ENCODE measurements around the gene FILIP1. TPM values are rescaled to one million over a fixed set of nuclear protein-coding genes. Genes with fewer than 3 reads are reported as not detected.

FILIP1 gene
- total RNA-seq, 2 experiments from 2014 or later, result not detected

- no TSS peak for BruUV-seq (replicated peaks)
- Histone ChIP-seq H3K9me2 (ENCODE audit: insufficient read depth, low read length) (no peaks in the 10 kb centered on the region), H3K36me3 (ENCODE audit: insufficient read depth, low read length) (no peaks in the 10 kb centered on the region), H2AFZ (ENCODE audit: low read length) (no peak overlapping the region), H4K20me1 (ENCODE audit: insufficient read depth, low read length) (no peaks in the 10 kb centered on the region), H3K4me3 (ENCODE audit: low read depth, low read length, poor library complexity, severe bottlenecking) (no peak overlapping the region), H3K9me3 (ENCODE audit: low read length) (no peaks in the 10 kb centered on the region), H3K4me2 (ENCODE audit: low read length) (no peak overlapping the region), H3K27ac (ENCODE audit: low read depth, low read length, poor library complexity, severe bottlenecking) (no peak overlapping the region), H3K79me2 (ENCODE audit: insufficient read depth, low read depth, low read length) (no peaks in the 10 kb centered on the region), H3K4me1 (ENCODE audit: insufficient read depth, low read length, poor library complexity, severe bottlenecking) (peaks cover 5% of the 10 kb centered on the region)
- POLR2A ChIA-PET, result interaction anchor here (0.7 kb wide), 1 partner anchor 11 kb away, joined by 3 read pairs; no protein-coding TSS in a partner anchor
- TF ChIP-seq EZH2phosphoT487 (IDR thresholded peaks at IDR 0.05; ENCODE audit: borderline replicate concordance, low read depth, low read length) (no peak), CTCF (conservative IDR thresholded peaks at IDR 0.05; ENCODE audit: low read length) (peak; percentile 95)
- intact Hi-C loops (cut with micrococcal nuclease; ENCODE audit: unreplicated experiment), result loop anchor here (5.0 kb wide), 1 partner anchor 230 kb away; no protein-coding TSS in a partner anchor
- DNase-seq (ENCODE audit: low spot score), result peak; percentile 75
- CTCF ChIA-PET (ENCODE audit: unreplicated experiment), result interaction anchor here (0.5 kb wide), 2 partner anchors 245 to 267 kb away, joined by 3 to 4 read pairs; no protein-coding TSS in a partner anchor
Measured at GRCh38 chr6:75296811-75297779, 196.5 kb downstream of the FILIP1 start.

DNA sequence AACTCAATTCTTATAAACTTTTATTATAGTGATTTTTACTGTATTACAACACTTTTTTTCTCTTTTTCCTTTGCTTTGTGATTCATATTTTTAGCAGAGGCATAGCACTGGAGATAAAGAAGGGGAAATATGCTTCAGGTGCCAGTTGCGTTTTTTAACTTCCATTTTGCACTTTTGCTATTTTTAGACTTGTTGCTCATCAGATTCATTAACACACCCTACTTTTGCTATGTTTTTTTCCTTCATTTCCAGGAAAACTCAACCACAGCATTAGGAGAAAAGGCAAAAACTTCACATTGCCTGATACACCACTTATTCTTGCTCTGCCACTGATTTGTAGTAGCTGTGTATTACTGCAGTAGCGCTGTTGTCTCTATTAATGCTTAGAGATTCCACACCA is 201.0 kb downstream of the FILIP1 start:
- CTCF ChIA-PET (ENCODE audit: unreplicated experiment), result no interaction called here
- no peak overlapping the region for H3K4me2 ChIP-seq (ENCODE audit: low read length)
- no peaks in the 10 kb centered on the region for H3K9me3 ChIP-seq (ENCODE audit: low read length)

More for the DNA sequence above, 201.0 kb downstream of the FILIP1 start:
- DNase-seq (ENCODE audit: low spot score), result no peak
- POLR2A ChIA-PET, result interaction anchor here (0.5 kb wide), 1 partner anchor 344 kb away, joined by 4 read pairs; no protein-coding TSS in a partner anchor
- no peak overlapping the region for H3K27ac ChIP-seq (ENCODE audit: low read depth, low read length, poor library complexity, severe bottlenecking)
- no peaks in the 10 kb centered on the region for H3K9me2 ChIP-seq (ENCODE audit: insufficient read depth, low read length)
- no TSS peak for BruUV-seq (replicated peaks)
- H3K4me1 ChIP-seq (ENCODE audit: insufficient read depth, low read length, poor library complexity, severe bottlenecking), result peaks cover 14% of the 10 kb centered on the region
- H2AFZ ChIP-seq (ENCODE audit: low read length), result no peak overlapping the region
- no peak for TF ChIP-seq EZH2phosphoT487 (IDR thresholded peaks at IDR 0.05; ENCODE audit: borderline replicate concordance, low read depth, low read length)
- TF ChIP-seq CTCF (conservative IDR thresholded peaks at IDR 0.05; ENCODE audit: low read length), result no peak
- H3K79me2 ChIP-seq (ENCODE audit: insufficient read depth, low read depth, low read length), result peaks cover 9% of the 10 kb centered on the region; the same call in 1 of the 2 replicates
- H3K4me3 ChIP-seq (ENCODE audit: low read depth, low read length, poor library complexity, severe bottlenecking), result no peak overlapping the region
- no peaks in the 10 kb centered on the region for H3K36me3 ChIP-seq (ENCODE audit: insufficient read depth, low read length)
- intact Hi-C loops (cut with micrococcal nuclease; ENCODE audit: unreplicated experiment), result no loop called here
- no peaks in the 10 kb centered on the region for H4K20me1 ChIP-seq (ENCODE audit: insufficient read depth, low read length)

Measured in OCI-LY7 (cell line).